HepG2 (cell line): ENCODE measurements around the gene GUCY2D. TPM values are rescaled to one million over a fixed set of nuclear protein-coding genes. Genes with fewer than 3 reads are reported as not detected.

Source experiments
- ATAC-seq: fragments of 200-7000 bp; cut with Tn5 transposase; 3 replicates; pipeline ENCODE4 v1.9.1; 2020; ENCODE audit warnings: mild to moderate bottlenecking, moderate library complexity
- BruUV-seq: library from RNA; stranded (reverse); fragments of 400-500 nt; replicated peaks from 2 replicates; lab custom pipeline; 2021; lab: Mats Ljungman, UMichigan
- CTCF ChIA-PET: fragments of 300-600 bp; formaldehyde crosslinking; extraction: SDS; loops from one replicate; lab custom pipeline; 2021; ENCODE audit warnings: low total read pairs, inconsistent platforms, low intra/inter-chr PET ratio; lab: Yijun Ruan, JAX
- POLR2A ChIA-PET: fragments of 350-600 bp; sonication (Branson Sonifier 250); formaldehyde crosslinking; loops from one replicate; lab custom pipeline; 2020; ENCODE audit warnings: antibody characterized with exemption, inconsistent platforms; lab: Yijun Ruan, JAX
- DNase-seq: peaks from one replicate; pipeline ENCODE4 v3.0.0-alpha.2; 2015; ENCODE audit warnings: low spot score
- FAIRE-seq: peaks from 3 replicates; lab custom pipeline; 2011; peaks lifted over from hg19 to GRCh38; lab: Jason Lieb, UNC
- H2AFZ ChIP-seq: one replicate; pipeline ENCODE4 v1.6.1; 2011; ENCODE audit warnings: low read length, inconsistent platforms
- H3K27ac ChIP-seq: fragments of 300-600 bp; 3 replicates; pipeline ENCODE4 v1.8.0; 2011; ENCODE audit warnings: mixed run types, mild to moderate bottlenecking, mixed read lengths, low read length, inconsistent platforms; ENCODE audit not compliant: insufficient read depth; ENCODE audit errors: extremely low read length
- H3K27me3 ChIP-seq, 2 experiments: fragments of 200-600 bp in 1 of 2; 2 replicates in 1 of 2; 3 replicates in 1 of 2; pipeline versions ENCODE4 v1.6.0 to v1.8.0; 2011; ENCODE audit warnings: low read length in 2 of 2, mild to moderate bottlenecking in 2 of 2, moderate library complexity in 2 of 2, inconsistent platforms in 1 of 2; ENCODE audit not compliant: insufficient read depth in 2 of 2, control insufficient read depth in 1 of 2
- H3K36me3 ChIP-seq, 2 experiments: fragments of 200-600 bp in 1 of 2; replicated peaks in 1 of 2; 2 replicates in 1 of 2; 3 replicates in 1 of 2; pipeline versions ENCODE4 v1.5.1 to v1.8.0; 2011; ENCODE audit warnings: low read length in 2 of 2, inconsistent platforms in 1 of 2; ENCODE audit not compliant: insufficient read depth in 2 of 2, control insufficient read depth in 1 of 2
- H3K4me1 ChIP-seq: 2 replicates; pipeline ENCODE4 v1.5.1; 2012; ENCODE audit warnings: low read length, inconsistent platforms; ENCODE audit not compliant: insufficient read depth
- H3K4me2 ChIP-seq: 2 replicates; pipeline ENCODE4 v1.6.0; 2011; ENCODE audit warnings: low read depth, low read length, inconsistent platforms
- H3K4me3 ChIP-seq, 3 experiments: fragments of 200-600 bp in 1 of 3; sonication (generic), shearing (Covaris generic) in 1 of 3; replicated peaks in 1 of 3; 2 replicates each; pipeline ENCODE4 v1.5.1; 2011 to 2016; ENCODE audit warnings: low read length in 3 of 3, inconsistent platforms in 2 of 3, low read depth in 2 of 3, mild to moderate bottlenecking in 2 of 3, control low read depth in 1 of 3, mixed read lengths in 1 of 3; ENCODE audit not compliant: insufficient read depth in 1 of 3
- H3K79me2 ChIP-seq: one replicate; pipeline ENCODE4 v1.6.1; 2011; ENCODE audit warnings: low read length, inconsistent platforms; ENCODE audit not compliant: insufficient read depth
- H3K9ac ChIP-seq: 2 replicates; pipeline ENCODE4 v1.6.0; 2011; ENCODE audit warnings: mild to moderate bottlenecking, low read depth, low read length, inconsistent platforms; ENCODE audit not compliant: insufficient read depth
- H3K9me3 ChIP-seq: 2 replicates; pipeline ENCODE4 v1.5.1; 2012; ENCODE audit warnings: mild to moderate bottlenecking, low read length
- H4K20me1 ChIP-seq: 2 replicates; pipeline ENCODE4 v1.6.0; 2011; ENCODE audit warnings: inconsistent platforms, mild to moderate bottlenecking, low read length, moderate library complexity; ENCODE audit not compliant: insufficient read depth
- ASH2L ChIP-seq: fragments of 300-600, 200-600 bp; sonication (generic); IDR thresholded peaks from 2 replicates; pipeline ENCODE4 v1.7.0; 2017; ENCODE audit warnings: low read depth, mild to moderate bottlenecking, moderate library complexity, mixed read lengths, low read length; ENCODE audit not compliant: insufficient read length
- GMEB2 ChIP-seq: IDR thresholded peaks from 2 replicates; pipeline ENCODE4 v1.6.1; 2016; ENCODE audit warnings: missing biosample characterization, missing genetic modification reagents, low read depth
- MTF1 ChIP-seq: sonication (generic); formaldehyde crosslinking; IDR thresholded peaks from 2 replicates; pipeline ENCODE4 v1.5.0; 2020; ENCODE audit warnings: missing genetic modification reagents
- RBM22 ChIP-seq: fragments of 200-400 bp; formaldehyde crosslinking; optimal IDR thresholded peaks from 2 replicates; pipeline ENCODE3; 2017; ENCODE audit warnings: mild to moderate bottlenecking, low read length, moderate library complexity
- REST ChIP-seq, 2 experiments: IDR thresholded peaks; 2 replicates each; pipeline ENCODE4 v1.6.1; 2011 to 2012; ENCODE audit warnings: low read length in 2 of 2, borderline replicate concordance in 1 of 2, low read depth in 1 of 2, mild to moderate bottlenecking in 1 of 2, moderate library complexity in 1 of 2
- TCF7 ChIP-seq: sonication (generic); IDR thresholded peaks from 2 replicates; pipeline ENCODE4 v1.6.1; 2016; ENCODE audit warnings: antibody characterized with exemption, low read depth
- ZBTB7A ChIP-seq: sonication (generic); formaldehyde crosslinking; IDR thresholded peaks from 2 replicates; pipeline ENCODE4 v1.8.0; 2022; ENCODE audit warnings: mild to moderate bottlenecking, missing genetic modification reagents
- ZBTB7B ChIP-seq: sonication (generic); formaldehyde crosslinking; IDR thresholded peaks from 2 replicates; pipeline ENCODE4 v1.4.0; 2020; ENCODE audit warnings: missing genetic modification reagents
- ZC3H13 ChIP-seq: sonication (generic); formaldehyde crosslinking; IDR thresholded peaks from 2 replicates; pipeline ENCODE4 v1.8.1; 2023; ENCODE audit warnings: mild to moderate bottlenecking, missing genetic modification reagents, moderate library complexity
- ZFP36 ChIP-seq: fragments of 150-350 bp; IDR thresholded peaks from 2 replicates; pipeline ENCODE4 v1.6.1; 2018; ENCODE audit warnings: borderline replicate concordance, low read length, low read depth; ENCODE audit not compliant: partially characterized antibody
- ZFP36L1 ChIP-seq: sonication (generic); formaldehyde crosslinking; IDR thresholded peaks from 2 replicates; pipeline ENCODE4 v1.8.0; 2022; ENCODE audit warnings: mild to moderate bottlenecking, missing genetic modification reagents, moderate library complexity
- ZFP90 ChIP-seq: sonication (generic); formaldehyde crosslinking; IDR thresholded peaks from 2 replicates; pipeline ENCODE4 v1.8.0; 2022; ENCODE audit warnings: missing genetic modification reagents, mild to moderate bottlenecking, inconsistent platforms, borderline replicate concordance
- ZNF292 ChIP-seq: sonication (generic); formaldehyde crosslinking; IDR thresholded peaks from 2 replicates; pipeline ENCODE4 v1.8.1; 2022; ENCODE audit warnings: mild to moderate bottlenecking, low read depth, missing genetic modification reagents, borderline replicate concordance
- ZNF775 ChIP-seq: sonication (generic); formaldehyde crosslinking; IDR thresholded peaks from 2 replicates; pipeline ENCODE4 v1.4.0; 2020; ENCODE audit warnings: missing genetic modification reagents, mild to moderate bottlenecking, moderate library complexity, borderline replicate concordance
- WGBS: methylation state at CpG from one replicate; pipeline ENCODE4 v1.1.6; 2017; ENCODE audit warnings: low lambda C conversion rate; 5-methylcytosine and 5-hydroxymethylcytosine counted together
- in situ Hi-C: cut with HindIII; loops from 2 replicates; pipeline ENCODE4 v1.10.0; 2017; ENCODE audit warnings: low pct_unique_long_range_greater_than_20kb; ENCODE audit not compliant: extremely low pct_ligation_motif_present
- intact Hi-C: fragments of 100-400 bp; cut with micrococcal nuclease; formaldehyde crosslinking; loops from one replicate; pipeline ENCODE4 v1.10.0; 2022; ENCODE audit not compliant: unreplicated experiment
- polyA plus RNA-seq, 8 experiments: library from polyadenylated mRNA; depleted of rRNA in 3 of 8; stranded (reverse) in 7 of 8; unstranded in 1 of 8; fragments of >200 nt; fragmentation: Illumina TruSeq in 4 of 8; extraction: Trizol in 4 of 8; gene quantifications; 2 replicates each; pipeline versions ENCODE4 v1.2.1 to v1.2.3, GENCODE V29; 2011 to 2016; ENCODE audit warnings: low read depth in 4 of 8, missing spikeins in 1 of 8, mixed read lengths in 1 of 8; ENCODE audit not compliant: insufficient read depth in 1 of 8
- total RNA-seq, 5 experiments: library from RNA; depleted of rRNA; stranded (reverse); fragments of >200 nt; fragmentation: Illumina TruSeq; extraction: Trizol; gene quantifications; 2 replicates each; pipeline ENCODE4 v1.2.3, GENCODE V29; 2016; ENCODE audit warnings: low read depth in 1 of 5
- TF ChIP-seq, protein P1 (sequence below): sonication (generic); formaldehyde crosslinking; IDR thresholded peaks from 2 replicates; pipeline ENCODE4 v1.5.1; 2020; ENCODE audit warnings: mild to moderate bottlenecking, missing genetic modification reagents, moderate library complexity

Gene GUCY2D
- total and polyA plus RNA-seq, 2 of the 13 experiments (the other 11 are each of a cell fraction or from before 2014, with no cell fraction given), result not detected

DNA sequence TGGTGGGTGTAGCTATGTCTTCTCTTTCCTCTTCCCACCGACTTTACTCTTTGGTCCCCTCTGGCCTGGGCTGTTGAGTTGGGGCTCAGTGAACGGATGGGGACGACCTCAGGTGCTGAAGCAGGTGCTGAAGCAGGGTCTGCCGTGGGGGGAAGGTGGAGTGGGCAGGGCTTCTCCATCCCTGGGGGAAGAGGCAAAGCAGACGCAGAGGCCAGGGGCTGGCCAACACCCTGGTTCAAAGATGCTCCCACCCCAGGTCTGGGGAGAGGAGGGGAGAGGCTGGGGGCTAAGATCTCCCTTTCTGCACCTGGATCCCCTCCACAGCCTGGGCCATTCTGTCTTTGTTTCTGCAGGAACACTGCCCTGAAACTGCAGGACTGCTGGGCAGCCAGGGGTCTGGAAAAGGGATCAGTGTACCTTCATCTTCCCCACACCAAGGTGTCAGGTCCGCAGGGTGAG, 62.2 kb downstream of the GUCY2D start:
- in situ Hi-C loops, result no loop called here
- TF ChIP-seq ZNF775, result no peak
- no peak for TF ChIP-seq REST (IDR thresholded peaks at IDR 0.05; ENCODE audit: borderline replicate concordance in 1 of 2, low read depth in 1 of 2, low read length in 2 of 2)
- TF ChIP-seq ZBTB7B (CRISPR knock-in tag), result no peak
- TF ChIP-seq RBM22, result peak; percentile 75
- 0 out of 2 replicates have a peak, but pooled peaks have one; percentile 46 for TF ChIP-seq ZC3H13
- no peak for TF ChIP-seq MTF1 (CRISPR knock-in tag)
- no peak for TF ChIP-seq ZFP36
- no peak for TF ChIP-seq ZFP36L1 (CRISPR knock-in tag)
- TF ChIP-seq GMEB2 (CRISPR knock-in tag), result no peak
- no peak for TF ChIP-seq ZNF292 (CRISPR knock-in tag)
- TF ChIP-seq ASH2L, result no peak
- no peak for TF ChIP-seq ZFP90
- TF ChIP-seq, protein P1, sequence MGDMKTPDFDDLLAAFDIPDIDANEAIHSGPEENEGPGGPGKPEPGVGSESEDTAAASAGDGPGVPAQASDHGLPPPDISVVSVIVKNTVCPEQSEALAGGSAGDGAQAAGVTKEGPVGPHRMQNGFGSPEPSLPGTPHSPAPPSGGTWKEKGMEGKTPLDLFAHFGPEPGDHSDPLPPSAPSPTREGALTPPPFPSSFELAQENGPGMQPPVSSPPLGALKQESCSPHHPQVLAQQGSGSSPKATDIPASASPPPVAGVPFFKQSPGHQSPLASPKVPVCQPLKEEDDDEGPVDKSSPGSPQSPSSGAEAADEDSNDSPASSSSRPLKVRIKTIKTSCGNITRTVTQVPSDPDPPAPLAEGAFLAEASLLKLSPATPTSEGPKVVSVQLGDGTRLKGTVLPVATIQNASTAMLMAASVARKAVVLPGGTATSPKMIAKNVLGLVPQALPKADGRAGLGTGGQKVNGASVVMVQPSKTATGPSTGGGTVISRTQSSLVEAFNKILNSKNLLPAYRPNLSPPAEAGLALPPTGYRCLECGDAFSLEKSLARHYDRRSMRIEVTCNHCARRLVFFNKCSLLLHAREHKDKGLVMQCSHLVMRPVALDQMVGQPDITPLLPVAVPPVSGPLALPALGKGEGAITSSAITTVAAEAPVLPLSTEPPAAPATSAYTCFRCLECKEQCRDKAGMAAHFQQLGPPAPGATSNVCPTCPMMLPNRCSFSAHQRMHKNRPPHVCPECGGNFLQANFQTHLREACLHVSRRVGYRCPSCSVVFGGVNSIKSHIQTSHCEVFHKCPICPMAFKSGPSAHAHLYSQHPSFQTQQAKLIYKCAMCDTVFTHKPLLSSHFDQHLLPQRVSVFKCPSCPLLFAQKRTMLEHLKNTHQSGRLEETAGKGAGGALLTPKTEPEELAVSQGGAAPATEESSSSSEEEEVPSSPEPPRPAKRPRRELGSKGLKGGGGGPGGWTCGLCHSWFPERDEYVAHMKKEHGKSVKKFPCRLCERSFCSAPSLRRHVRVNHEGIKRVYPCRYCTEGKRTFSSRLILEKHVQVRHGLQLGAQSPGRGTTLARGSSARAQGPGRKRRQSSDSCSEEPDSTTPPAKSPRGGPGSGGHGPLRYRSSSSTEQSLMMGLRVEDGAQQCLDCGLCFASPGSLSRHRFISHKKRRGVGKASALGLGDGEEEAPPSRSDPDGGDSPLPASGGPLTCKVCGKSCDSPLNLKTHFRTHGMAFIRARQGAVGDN (CRISPR knock-in tag), result peak; percentile 38; the same call in 1 of the 2 replicates
- TF ChIP-seq ZBTB7A (CRISPR knock-in tag), result peak; percentile 64; the same call in 1 of the 2 replicates
- no peak for TF ChIP-seq TCF7

More for the DNA sequence above, 62.2 kb downstream of the GUCY2D start:
- Histone ChIP-seq H3K79me2 (no peaks in the 10 kb centered on the region), H3K4me2 (no peak overlapping the region), H3K27me3 (peaks cover 6 to 24% of the 10 kb centered on the region in 2 experiments; a peak in 4 of 5 replicates), H2AFZ (no peak overlapping the region), H3K27ac (no peak overlapping the region), H3K36me3 (no peaks in the 10 kb centered on the region), H3K9ac (no peak overlapping the region), H3K4me1 (peaks cover 5% of the 10 kb centered on the region; the same call in 1 of the 2 replicates), H3K9me3 (no peaks in the 10 kb centered on the region), H4K20me1 (peaks cover 40% of the 10 kb centered on the region), H3K4me3 (no peak overlapping the region)
- BruUV-seq, result no TSS peak
- POLR2A ChIA-PET, result no interaction called here
- intact Hi-C loops, result loop anchor here (5.0 kb wide), 1 partner anchor 48 kb away; no protein-coding TSS in a partner anchor
- CTCF ChIA-PET, result no interaction called here
- ATAC-seq (no peak), FAIRE-seq (no peak), DNase-seq (no peak)
- WGBS, result 40% methylated on average over 6 of the region's 6 CpGs
